Endothelial cell of umbilical vein (primary cell): ENCODE data around the gene ZC3H12A. TPM values are rescaled to one million over a fixed set of nuclear protein-coding genes. Genes with fewer than 3 reads are reported as not detected.

Source experiments
- BruUV-seq: library from RNA; stranded (reverse); fragments of 400-500 nt; replicated peaks from 2 replicates; lab custom pipeline; 2021; lab: Mats Ljungman, UMichigan
- CTCF ChIA-PET: fragments of 300-600, 350-600 bp; sonication (Branson Sonifier 250); formaldehyde crosslinking; loops from one replicate; lab custom pipeline; 2021; ENCODE audit warnings: antibody characterized with exemption, inconsistent platforms; lab: Charles Lee
- POLR2A ChIA-PET: fragments of 300-600, 350-600 bp; sonication (Branson Sonifier 250); formaldehyde crosslinking; loops from one replicate; lab custom pipeline; 2021; ENCODE audit warnings: antibody characterized with exemption, inconsistent platforms; lab: Charles Lee
- DNase-seq: peaks from one replicate; pipeline ENCODE4 v3.0.0-alpha.2; 2011; ENCODE audit warnings: low read depth, low spot score
- FAIRE-seq: peaks from 2 replicates; lab custom pipeline; 2011; peaks lifted over from hg19 to GRCh38; lab: Jason Lieb, UNC
- H2AFZ ChIP-seq: 2 replicates; pipeline ENCODE4 v1.6.0; 2012; ENCODE audit warnings: low read depth, low read length, control low read depth, inconsistent platforms
- H3K27ac ChIP-seq: 2 replicates; pipeline ENCODE4 v1.5.1; 2011; ENCODE audit warnings: low read depth, mild to moderate bottlenecking, control low read depth, low read length, moderate library complexity; ENCODE audit not compliant: insufficient read depth
- H3K27me3 ChIP-seq, 2 experiments: 2 replicates each; pipeline versions ENCODE4 v1.6.0 to v1.6.1; 2011; ENCODE audit warnings: low read length in 2 of 2, mixed read lengths in 1 of 2; ENCODE audit not compliant: control insufficient read depth in 2 of 2, insufficient read depth in 2 of 2
- H3K36me3 ChIP-seq, 2 experiments: 2 replicates in 1 of 2; 3 replicates in 1 of 2; pipeline ENCODE4 v1.5.1; 2011; ENCODE audit warnings: low read length in 2 of 2, mild to moderate bottlenecking in 1 of 2, moderate library complexity in 1 of 2; ENCODE audit not compliant: control insufficient read depth in 2 of 2, insufficient read depth in 2 of 2; ENCODE audit errors: extremely low read depth in 1 of 2
- H3K4me1 ChIP-seq: 3 replicates; pipeline ENCODE4 v1.5.1; 2011; ENCODE audit warnings: mild to moderate bottlenecking, low read length; ENCODE audit not compliant: control insufficient read depth, insufficient read depth; ENCODE audit errors: extremely low read depth
- H3K4me2 ChIP-seq: 2 replicates; pipeline ENCODE4 v1.6.1; 2011; ENCODE audit warnings: low read length, control low read depth, mixed read lengths; ENCODE audit not compliant: insufficient read depth
- H3K4me3 ChIP-seq, 3 experiments: fragments of 200-600 bp in 1 of 3; sonication (generic), shearing (Covaris generic) in 1 of 3; replicated peaks in 1 of 3; 2 replicates each; pipeline ENCODE4 v1.5.1; 2011 to 2016; ENCODE audit warnings: control low read depth in 3 of 3, low read length in 3 of 3, mild to moderate bottlenecking in 2 of 3, inconsistent platforms in 1 of 3, low read depth in 1 of 3, moderate library complexity in 1 of 3; ENCODE audit not compliant: insufficient read depth in 1 of 3
- H3K79me2 ChIP-seq: 2 replicates; pipeline ENCODE4 v1.6.0; 2012; ENCODE audit warnings: low read length, inconsistent platforms; ENCODE audit not compliant: control insufficient read depth, insufficient read depth
- H3K9ac ChIP-seq: replicated peaks from 2 replicates; pipeline ENCODE3; 2011; ENCODE audit warnings: low read length, control low read depth; ENCODE audit not compliant: insufficient read depth; ENCODE audit errors: extremely low read depth
- H3K9me1 ChIP-seq: replicated peaks from 3 replicates; pipeline ENCODE4 v1.6.0; 2011; ENCODE audit warnings: mild to moderate bottlenecking, low read length; ENCODE audit not compliant: control insufficient read depth, insufficient read depth; ENCODE audit errors: extremely low read depth
- H3K9me3 ChIP-seq: replicated peaks from 2 replicates; pipeline ENCODE4 v1.5.1; 2012; ENCODE audit warnings: low read length, inconsistent platforms; ENCODE audit not compliant: control insufficient read depth, insufficient read depth
- H4K20me1 ChIP-seq: replicated peaks from 2 replicates; pipeline ENCODE3; 2011; ENCODE audit warnings: mild to moderate bottlenecking, low read length; ENCODE audit not compliant: control insufficient read depth, insufficient read depth; ENCODE audit errors: extremely low read depth
- CTCF ChIP-seq, 2 donors: IDR thresholded peaks; 1 replicate in 1 of 2; 2 replicates in 1 of 2; pipeline ENCODE4 v1.5.1; 2011; ENCODE audit warnings: low read length in 2 of 2, mild to moderate bottlenecking in 2 of 2, moderate library complexity in 2 of 2, control low read depth in 1 of 2, inconsistent platforms in 1 of 2, low read depth in 1 of 2; ENCODE audit not compliant: insufficient read depth in 1 of 2; ENCODE audit errors: extremely low read depth in 1 of 2
- EZH2 ChIP-seq: IDR thresholded peaks from 2 replicates; pipeline ENCODE4 v1.6.1; 2012; ENCODE audit warnings: borderline replicate concordance, low read depth, mild to moderate bottlenecking, moderate library complexity, low read length, inconsistent platforms; ENCODE audit not compliant: severe bottlenecking
- FOS ChIP-seq: IDR thresholded peaks from 2 replicates; pipeline ENCODE4 v1.6.1; 2011; ENCODE audit warnings: mild to moderate bottlenecking, low read length, moderate library complexity, borderline replicate concordance; ENCODE audit not compliant: insufficient read depth
- GATA2 ChIP-seq: IDR thresholded peaks from 2 replicates; pipeline ENCODE4 v1.7.0; 2011; ENCODE audit warnings: low read depth, mild to moderate bottlenecking, moderate library complexity, mixed read lengths, low read length; ENCODE audit not compliant: insufficient read length, insufficient read depth
- JUN ChIP-seq: IDR thresholded peaks from 2 replicates; pipeline ENCODE4 v1.6.1; 2011; ENCODE audit warnings: borderline replicate concordance, low read depth; ENCODE audit not compliant: insufficient read length, insufficient read depth
- MAX ChIP-seq: IDR thresholded peaks from 2 replicates; pipeline ENCODE4 v1.6.1; 2011; ENCODE audit not compliant: insufficient read depth, insufficient read length
- MYC ChIP-seq: IDR thresholded peaks from one replicate; pipeline ENCODE4 v1.6.1; 2011; ENCODE audit warnings: mild to moderate bottlenecking, low read depth, low read length
- POLR2A ChIP-seq: IDR thresholded peaks from 2 replicates; pipeline ENCODE4 v1.6.1; 2012; ENCODE audit warnings: low read depth, mild to moderate bottlenecking, control low read depth, low read length
- POLR2AphosphoS5 ChIP-seq: IDR thresholded peaks from 2 replicates; pipeline ENCODE4 v1.6.1; 2012; ENCODE audit warnings: low read depth, mild to moderate bottlenecking, control low read depth, low read length, moderate library complexity; ENCODE audit not compliant: insufficient read depth
- dilution Hi-C: fragments of 300-500 bp; cut with MboI; formaldehyde crosslinking; loops from one replicate; pipeline ENCODE4 v1.15.0; 2019; ENCODE audit warnings: low sequenced_read_pairs; ENCODE audit not compliant: extremely low pct_ligation_motif_present
- intact Hi-C: fragments of 100-400 bp; cut with micrococcal nuclease; formaldehyde crosslinking; loops from one replicate; pipeline ENCODE4 v1.10.0; 2022
- polyA plus RNA-seq, 4 experiments: library from polyadenylated mRNA; depleted of rRNA in 3 of 4; stranded (reverse) in 3 of 4; unstranded in 1 of 4; fragments of >200 nt; gene quantifications; 2 replicates each; pipeline versions ENCODE4 v1.2.1 to v1.2.3, GENCODE V29; 2011 to 2012; ENCODE audit warnings: missing spikeins in 1 of 4
- total RNA-seq: library from RNA; stranded (reverse); gene quantifications from 2 replicates; pipeline ENCODE4 v1.2.3, GENCODE V29; 2021

ZC3H12A gene
- total and polyA plus RNA-seq, 2 donors (not counting 3 experiments of a cell fraction or from before 2014, with no cell fraction given) = 6.3 to 9.4 TPM

- Histone ChIP-seq H4K20me1 (no peaks in the 10 kb centered on the region), H3K36me3 (peaks cover 10 to 30% of the 10 kb centered on the region in 2 experiments), H3K4me2 (peak overlapping the region; percentile 91), H3K9me3 (no peaks in the 10 kb centered on the region), H3K27me3 (no peaks in the 10 kb centered on the region), H3K9me1 (no peaks in the 10 kb centered on the region), H3K4me1 (peaks cover 60% of the 10 kb centered on the region), H3K27ac (peak overlapping the region; percentile 82), H2AFZ (no peak overlapping the region), H3K79me2 (peaks cover 58% of the 10 kb centered on the region), H3K9ac (no peak overlapping the region), H3K4me3 (no peak overlapping the region)
- POLR2A ChIA-PET = no interaction called here
- TF ChIP-seq CTCF (IDR thresholded peaks at IDR 0.05; ENCODE audit: extremely low read depth in 1 of 2, insufficient read depth in 1 of 2, low read depth in 1 of 2, low read length in 2 of 2) (no peak), FOS (peak; percentile 5)
- BruUV-seq = no TSS peak
- dilution Hi-C loops (no loop called here), intact Hi-C loops (loop anchor here (2.0 to 10.0 kb wide), 4 partner anchors 36 to 1091 kb away; partner anchors contain the start of genes GNL2, MEAF6 and STK40)
- peak; percentile 63 for FAIRE-seq
- no peak for DNase-seq
- CTCF ChIA-PET = interaction anchor here (1.1 to 8.9 kb wide), 5 partner anchors 8 to 44 kb away, joined by 3 to 158 read pairs (median 9); partner anchors contain the start of gene MEAF6
Observed at GRCh38 chr1:37478451-37478881, 4.1 kb downstream of the ZC3H12A start.

- dilution Hi-C loops (no loop called here), intact Hi-C loops (loop anchor here (2.0 to 10.0 kb wide), 4 partner anchors 36 to 1092 kb away; partner anchors contain the start of genes GNL2, MEAF6 and STK40)
- DNase-seq (no peak), FAIRE-seq (no peak)
- POLR2A ChIA-PET = no interaction called here
- no peaks in the 10 kb centered on the region for H4K20me1 ChIP-seq
- peak overlapping the region; percentile 91 for H3K4me2 ChIP-seq
- TF ChIP-seq EZH2 (no peak), CTCF (IDR thresholded peaks at IDR 0.05; ENCODE audit: extremely low read depth in 1 of 2, insufficient read depth in 1 of 2, low read depth in 1 of 2, low read length in 2 of 2) (no peak), MAX (no peak), GATA2 (no peak), JUN (no peak), POLR2A (no peak), MYC (no peak), FOS (no peak), POLR2AphosphoS5 (no peak)
- H3K9me3 ChIP-seq = no peaks in the 10 kb centered on the region
- peak overlapping the region; percentile 77 for H3K9ac ChIP-seq
- peaks cover 56% of the 10 kb centered on the region for H3K4me1 ChIP-seq
- H3K4me3 ChIP-seq = peak overlapping the region in 1 of 3 experiments; percentile 54
- peaks cover 13 to 33% of the 10 kb centered on the region in 2 experiments for H3K36me3 ChIP-seq
- H3K9me1 ChIP-seq = no peaks in the 10 kb centered on the region
- no TSS peak for BruUV-seq
- H3K27ac ChIP-seq = peak overlapping the region; percentile 82
- CTCF ChIA-PET = interaction anchor here (0.9 to 8.9 kb wide), 6 partner anchors 7 to 903 kb away, joined by 3 to 158 read pairs (median 6); partner anchors contain the start of gene MEAF6
- H3K27me3 ChIP-seq = no peaks in the 10 kb centered on the region
- H2AFZ ChIP-seq = no peak overlapping the region
- H3K79me2 ChIP-seq = peaks cover 58% of the 10 kb centered on the region
Observed at GRCh38 chr1:37478890-37479254, 4.5 kb downstream of the ZC3H12A start.
